K562 (cell line): ENCODE measurements around the gene FBLIM1. TPM values are rescaled to one million over a fixed set of nuclear protein-coding genes. Genes with fewer than 3 reads are reported as not detected.
A peak's percentile ranks its signal among the peaks of the same experiment; 100 is the strongest.

Source experiments
- CEBPB ChIP-seq: fragments of 450-650 bp; IDR thresholded peaks from 2 replicates; pipeline ENCODE4 v1.6.1; 2016; ENCODE audit warnings: missing genetic modification characterization, missing compliant biosample characterization
- FOXK2 ChIP-seq, 2 experiments: fragments of 450-650 bp; IDR thresholded peaks in 1 of 2; conservative IDR thresholded peaks in 1 of 2; 2 replicates each; pipeline ENCODE4 v1.6.1; 2016; ENCODE audit warnings: low read depth in 2 of 2, mild to moderate bottlenecking in 1 of 2
- MYNN ChIP-seq, 2 experiments: sonication (generic); formaldehyde crosslinking in 1 of 2; IDR thresholded peaks; 2 replicates each; pipeline versions ENCODE4 v1.5.0 to v1.6.1; 2016 to 2020; ENCODE audit warnings: antibody characterized with exemption in 1 of 2, missing genetic modification reagents in 1 of 2
- NCOA1 ChIP-seq: fragments of 450-650 bp; IDR thresholded peaks from 2 replicates; pipeline ENCODE4 v1.6.1; 2016; ENCODE audit warnings: low read depth
- NFXL1 ChIP-seq: fragments of 450-650 bp; formaldehyde crosslinking; IDR thresholded peaks from 2 replicates; pipeline ENCODE4 v1.4.0; 2021; ENCODE audit warnings: mild to moderate bottlenecking
- NR4A1 ChIP-seq, 2 experiments: fragments of 250-450 bp in 1 of 2; fragments of 450-650 bp in 1 of 2; sonication (Bioruptor Pico) in 1 of 2; IDR thresholded peaks; 2 replicates each; pipeline versions ENCODE4 v1.4.0 to v1.6.1; 2016 to 2020; ENCODE audit warnings: mild to moderate bottlenecking in 2 of 2, missing compliant biosample characterization in 1 of 2, missing genetic modification characterization in 1 of 2, moderate library complexity in 1 of 2
- POLR2AphosphoS5 ChIP-seq: IDR thresholded peaks from 2 replicates; pipeline ENCODE4 v1.6.1; 2011; ENCODE audit warnings: mild to moderate bottlenecking, low read depth, low read length, moderate library complexity; ENCODE audit not compliant: control insufficient read depth, insufficient read depth
- REST ChIP-seq, 2 experiments: fragments of 450-650 bp; formaldehyde crosslinking in 1 of 2; IDR thresholded peaks; 2 replicates each; pipeline versions ENCODE4 v1.4.0 to v1.6.1; 2014 to 2020; ENCODE audit warnings: mild to moderate bottlenecking in 2 of 2, borderline replicate concordance in 1 of 2, low read depth in 1 of 2
- SUPT5H ChIP-seq: fragments of 450-650 bp; IDR thresholded peaks from 2 replicates; pipeline ENCODE4 v1.6.1; 2016
- U2AF2 ChIP-seq: fragments of 200-400 bp; formaldehyde crosslinking; optimal IDR thresholded peaks from 2 replicates; pipeline ENCODE3; 2017; ENCODE audit warnings: low read depth, mild to moderate bottlenecking, low read length
- polyA plus RNA-seq, 8 experiments: library from polyadenylated mRNA; depleted of rRNA in 4 of 8; stranded (reverse) in 5 of 8; unstranded in 3 of 8; fragments of >200 nt; fragmentation: Nextera tagmentation in 2 of 8; fragmentation: Illumina TruSeq in 1 of 8; extraction: Ambion mirVana in 2 of 8; extraction: Trizol in 1 of 8; gene quantifications; 2 replicates each; pipeline versions ENCODE4 v1.2.1 to v1.2.3, GENCODE V29; 2011 to 2014; ENCODE audit warnings: inconsistent platforms in 1 of 8, missing spikeins in 1 of 8
- total RNA-seq, 7 experiments: library from RNA; depleted of rRNA in 6 of 7; stranded (reverse); fragments of >200 nt in 6 of 7; fragmentation: Illumina TruSeq in 2 of 7; extraction: Trizol in 2 of 7; gene quantifications; 2 replicates each; pipeline versions ENCODE4 v1.2.1 to v1.2.3, GENCODE V29; 2011 to 2021; ENCODE audit warnings: low replicate concordance in 1 of 7
- TF ChIP-seq, protein P1 (sequence below): sonication (generic); formaldehyde crosslinking; IDR thresholded peaks from 2 replicates; pipeline ENCODE4 v1.8.1; 2023; ENCODE audit warnings: missing genetic modification reagents, mild to moderate bottlenecking, borderline replicate concordance

Gene FBLIM1
- total and polyA plus RNA-seq, 9 of the 15 experiments (the other 6 are each of a cell fraction or from before 2014, with no cell fraction given), result 0.14 to 0.24 TPM; not detected in 7

GRCh38 chr1:15834406-15835204 lies 76.0 kb downstream of the FBLIM1 start (continued):
- TF ChIP-seq REST (IDR thresholded peaks at IDR 0.05; ENCODE audit: borderline replicate concordance) (0 out of 2 replicates have a peak, but pooled peaks have one; percentile 4), REST (CRISPR knock-in tag; IDR thresholded peaks at IDR 0.05; ENCODE audit: low read depth) (no peak), NCOA1 (peak; percentile 27; the same call in 1 of the 2 replicates), FOXK2 (conservative IDR thresholded peaks at IDR 0.05 in 1 of 2, IDR thresholded peaks at IDR 0.05 in 1 of 2; ENCODE audit: low read depth in 2 of 2) (peak; percentile 32 to 48; a peak in 1 of 4 replicates), POLR2AphosphoS5 (peak; percentile 58; the same call in 1 of the 2 replicates), NFXL1 (CRISPR knock-in tag) (peak; percentile 72; the same call in 1 of the 2 replicates), MYNN (IDR thresholded peaks at IDR 0.05) (peak; percentile 60), MYNN (CRISPR knock-in tag; IDR thresholded peaks at IDR 0.05) (no peak), SUPT5H (peak; percentile 87), NR4A1 (CRISPR knock-in tag; IDR thresholded peaks at IDR 0.05) (peak; percentile 83; the same call in 1 of the 2 replicates), NR4A1 (tag; IDR thresholded peaks at IDR 0.05) (0 out of 2 replicates have a peak, but pooled peaks have one; percentile 55), CEBPB (tag) (0 out of 2 replicates have a peak, but pooled peaks have one; percentile 13), U2AF2 (no peak)
- TF ChIP-seq, protein P1, sequence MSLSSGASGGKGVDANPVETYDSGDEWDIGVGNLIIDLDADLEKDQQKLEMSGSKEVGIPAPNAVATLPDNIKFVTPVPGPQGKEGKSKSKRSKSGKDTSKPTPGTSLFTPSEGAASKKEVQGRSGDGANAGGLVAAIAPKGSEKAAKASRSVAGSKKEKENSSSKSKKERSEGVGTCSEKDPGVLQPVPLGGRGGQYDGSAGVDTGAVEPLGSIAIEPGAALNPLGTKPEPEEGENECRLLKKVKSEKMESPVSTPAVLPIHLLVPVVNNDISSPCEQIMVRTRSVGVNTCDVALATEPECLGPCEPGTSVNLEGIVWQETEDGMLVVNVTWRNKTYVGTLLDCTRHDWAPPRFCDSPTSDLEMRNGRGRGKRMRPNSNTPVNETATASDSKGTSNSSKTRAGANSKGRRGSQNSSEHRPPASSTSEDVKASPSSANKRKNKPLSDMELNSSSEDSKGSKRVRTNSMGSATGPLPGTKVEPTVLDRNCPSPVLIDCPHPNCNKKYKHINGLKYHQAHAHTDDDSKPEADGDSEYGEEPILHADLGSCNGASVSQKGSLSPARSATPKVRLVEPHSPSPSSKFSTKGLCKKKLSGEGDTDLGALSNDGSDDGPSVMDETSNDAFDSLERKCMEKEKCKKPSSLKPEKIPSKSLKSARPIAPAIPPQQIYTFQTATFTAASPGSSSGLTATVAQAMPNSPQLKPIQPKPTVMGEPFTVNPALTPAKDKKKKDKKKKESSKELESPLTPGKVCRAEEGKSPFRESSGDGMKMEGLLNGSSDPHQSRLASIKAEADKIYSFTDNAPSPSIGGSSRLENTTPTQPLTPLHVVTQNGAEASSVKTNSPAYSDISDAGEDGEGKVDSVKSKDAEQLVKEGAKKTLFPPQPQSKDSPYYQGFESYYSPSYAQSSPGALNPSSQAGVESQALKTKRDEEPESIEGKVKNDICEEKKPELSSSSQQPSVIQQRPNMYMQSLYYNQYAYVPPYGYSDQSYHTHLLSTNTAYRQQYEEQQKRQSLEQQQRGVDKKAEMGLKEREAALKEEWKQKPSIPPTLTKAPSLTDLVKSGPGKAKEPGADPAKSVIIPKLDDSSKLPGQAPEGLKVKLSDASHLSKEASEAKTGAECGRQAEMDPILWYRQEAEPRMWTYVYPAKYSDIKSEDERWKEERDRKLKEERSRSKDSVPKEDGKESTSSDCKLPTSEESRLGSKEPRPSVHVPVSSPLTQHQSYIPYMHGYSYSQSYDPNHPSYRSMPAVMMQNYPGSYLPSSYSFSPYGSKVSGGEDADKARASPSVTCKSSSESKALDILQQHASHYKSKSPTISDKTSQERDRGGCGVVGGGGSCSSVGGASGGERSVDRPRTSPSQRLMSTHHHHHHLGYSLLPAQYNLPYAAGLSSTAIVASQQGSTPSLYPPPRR, result peak; percentile 77; the same call in 1 of the 2 replicates
